MG63 (cell line): Measurements from ENCODE around the gene KAZALD1. TPM values are rescaled to one million over a fixed set of nuclear protein-coding genes. Genes with fewer than 3 reads are reported as not detected.
A peak's percentile ranks its signal among the peaks of the same experiment; 100 is the strongest.

Source experiments
- DNase-seq: peaks from one replicate; pipeline ENCODE4 v3.0.0-alpha.2; 2020
- H3K27me3 ChIP-seq: fragments of 250-450 bp; sonication (Bioruptor Pico); 2 replicates; pipeline ENCODE4 v1.5.1; 2020; ENCODE audit warnings: mild to moderate bottlenecking, moderate library complexity
- H3K36me3 ChIP-seq: fragments of 250-450 bp; sonication (Bioruptor Pico); 2 replicates; pipeline ENCODE4 v1.5.1; 2020; ENCODE audit warnings: mild to moderate bottlenecking, moderate library complexity
- H3K4me3 ChIP-seq: fragments of 250-450 bp; sonication (Bioruptor Pico); 2 replicates; pipeline ENCODE4 v1.5.1; 2020; ENCODE audit warnings: mild to moderate bottlenecking, moderate library complexity
- H3K9me3 ChIP-seq: fragments of 250-450 bp; sonication (Bioruptor Pico); 2 replicates; pipeline ENCODE4 v1.5.1; 2020; ENCODE audit warnings: mild to moderate bottlenecking, moderate library complexity
- total RNA-seq: library from RNA; depleted of rRNA; stranded (reverse); fragments of >200 nt; shearing (Covaris generic); gene quantifications from 2 replicates; pipeline ENCODE4 v1.2.3, GENCODE V29; 2014; ENCODE audit warnings: low replicate concordance

KAZALD1 gene
- total RNA-seq, 1 experiment from 2014 or later: 54.4 TPM

- H3K36me3 ChIP-seq: no peaks in the 10 kb centered on the region
- no peak overlapping the region for H3K4me3 ChIP-seq
- no peaks in the 10 kb centered on the region for H3K9me3 ChIP-seq
- DNase-seq: no peak
- H3K27me3 ChIP-seq: no peaks in the 10 kb centered on the region
Measured at GRCh38 chr10:101071267-101071884, 9.6 kb downstream of the KAZALD1 start.

- no peaks in the 10 kb centered on the region for H3K27me3 ChIP-seq
- H3K4me3 ChIP-seq: no peak overlapping the region
- H3K9me3 ChIP-seq: no peaks in the 10 kb centered on the region
- no peak for DNase-seq
- no peaks in the 10 kb centered on the region for H3K36me3 ChIP-seq
Measured at GRCh38 chr10:101071885-101072433, 10.2 kb downstream of the KAZALD1 start.

DNA sequence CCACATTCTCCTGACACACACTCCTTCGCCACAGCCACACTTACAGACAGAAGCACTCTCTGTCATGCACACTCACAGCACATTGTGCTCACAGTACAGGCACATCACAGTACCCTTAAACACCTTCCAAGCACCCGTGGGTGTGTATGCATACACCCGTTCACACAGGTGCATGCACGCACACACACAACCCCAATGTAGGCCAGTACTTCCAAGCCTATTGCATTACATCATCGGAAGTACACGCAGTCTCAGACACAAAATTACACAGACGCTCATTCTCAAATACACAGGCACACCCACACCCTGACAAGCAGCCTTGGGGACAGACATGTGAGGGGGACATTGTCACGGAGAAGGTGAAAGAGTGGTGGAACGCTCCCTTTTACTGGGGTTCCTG, 11.1 kb downstream of the KAZALD1 start:
- Histone ChIP-seq H3K9me3 (no peaks in the 10 kb centered on the region), H3K27me3 (no peaks in the 10 kb centered on the region), H3K36me3 (no peaks in the 10 kb centered on the region), H3K4me3 (no peak overlapping the region)
- DNase-seq: no peak

GRCh38 chr10:101073631-101074030, 11.8 kb downstream of the KAZALD1 start:
- Histone ChIP-seq H3K27me3 (no peaks in the 10 kb centered on the region), H3K4me3 (no peak overlapping the region), H3K9me3 (no peaks in the 10 kb centered on the region), H3K36me3 (no peaks in the 10 kb centered on the region)
- no peak for DNase-seq

DNA sequence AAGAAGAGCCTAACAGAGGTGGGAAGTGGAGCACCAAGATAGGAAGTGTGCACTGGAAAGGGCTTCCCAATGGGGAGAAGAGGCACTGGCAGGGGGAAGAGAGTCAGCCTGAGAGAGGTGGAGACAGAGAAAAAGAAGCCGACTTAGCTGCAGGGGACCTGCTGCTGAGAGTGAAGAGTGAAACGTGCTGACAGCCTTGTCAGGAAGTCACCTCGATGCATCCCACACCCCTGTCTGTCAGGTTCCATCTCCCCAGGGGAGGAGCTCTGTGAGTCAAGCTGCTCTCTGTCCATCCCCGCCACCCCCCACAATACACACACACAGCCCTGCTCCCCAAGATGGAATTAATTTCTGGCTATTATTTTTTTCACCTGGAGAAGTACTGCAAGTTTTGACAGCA, 14.0 kb downstream of the KAZALD1 start:
- DNase-seq: no peak
- no peaks in the 10 kb centered on the region for H3K36me3 ChIP-seq
- H3K9me3 ChIP-seq: no peaks in the 10 kb centered on the region
- H3K4me3 ChIP-seq: no peak overlapping the region
- H3K27me3 ChIP-seq: no peaks in the 10 kb centered on the region

GRCh38 chr10:101076630-101077029, 14.8 kb downstream of the KAZALD1 start:
- H3K36me3 ChIP-seq: no peaks in the 10 kb centered on the region
- no peaks in the 10 kb centered on the region for H3K9me3 ChIP-seq
- no peak overlapping the region for H3K4me3 ChIP-seq
- no peaks in the 10 kb centered on the region; the same call in 1 of the 2 replicates for H3K27me3 ChIP-seq
- no peak for DNase-seq

- Histone ChIP-seq H3K9me3 (no peaks in the 10 kb centered on the region), H3K4me3 (no peak overlapping the region), H3K27me3 (peaks cover 9% of the 10 kb centered on the region; the same call in 1 of the 2 replicates), H3K36me3 (no peaks in the 10 kb centered on the region)
- DNase-seq: peak; percentile 15
Measured at GRCh38 chr10:101079874-101080273, 18.1 kb downstream of the KAZALD1 start.

DNA sequence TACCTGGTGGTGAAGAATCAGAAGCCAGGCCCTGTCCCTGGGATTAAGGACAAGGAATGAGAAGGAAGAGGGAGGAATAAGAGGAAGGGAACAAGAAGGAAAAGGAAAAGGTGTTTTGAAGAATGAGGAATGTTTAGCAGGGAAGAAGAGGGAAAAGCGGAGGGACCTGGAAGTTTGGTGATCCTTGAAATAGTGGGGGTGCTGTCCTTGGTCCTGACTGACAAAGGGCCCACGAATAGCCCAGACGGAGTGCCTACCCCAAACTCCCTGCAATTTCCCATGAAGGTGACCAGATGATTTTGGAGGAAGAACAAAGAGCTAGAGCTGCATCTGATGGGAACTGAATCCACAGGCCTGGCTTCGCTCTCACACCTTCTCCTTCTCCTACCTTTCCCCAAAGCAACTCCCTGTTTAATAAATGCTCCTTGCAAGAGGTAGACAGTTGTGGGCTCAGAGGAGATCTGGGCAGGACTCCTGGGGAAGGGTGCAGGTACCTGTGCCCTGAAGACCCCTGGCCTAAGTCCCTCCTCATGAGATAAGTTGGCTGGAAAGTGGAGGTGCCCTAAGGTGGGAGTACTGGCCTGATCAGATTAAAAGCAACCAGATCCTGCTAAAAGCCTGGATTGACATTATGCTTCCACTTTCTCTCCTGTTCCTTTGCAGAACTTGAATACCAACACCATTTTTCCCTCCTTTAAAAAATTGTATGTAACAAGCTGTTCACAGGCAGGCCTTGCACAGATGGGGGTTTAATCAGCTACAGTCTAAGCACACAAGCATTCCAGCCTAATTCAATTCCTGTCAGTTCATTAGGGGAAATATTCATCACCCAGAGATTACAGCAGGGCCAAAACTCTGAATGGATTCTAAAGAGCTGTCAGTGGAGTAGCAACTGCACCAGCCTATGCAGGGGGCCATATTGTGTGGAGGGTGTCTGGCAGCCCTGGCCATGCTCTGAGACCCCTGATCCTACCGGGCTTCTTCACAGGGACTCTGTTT, 19.4 kb downstream of the KAZALD1 start:
- Histone ChIP-seq H3K4me3 (no peak overlapping the region), H3K27me3 (peaks cover 9% of the 10 kb centered on the region; the same call in 1 of the 2 replicates), H3K36me3 (no peaks in the 10 kb centered on the region), H3K9me3 (no peaks in the 10 kb centered on the region)
- DNase-seq: no peak

GRCh38 chr10:101085846-101086245, 24.1 kb downstream of the KAZALD1 start:
- no peaks in the 10 kb centered on the region for H3K36me3 ChIP-seq
- H3K9me3 ChIP-seq: no peaks in the 10 kb centered on the region
- no peak for DNase-seq
- no peak overlapping the region for H3K4me3 ChIP-seq
- peaks cover 9% of the 10 kb centered on the region; the same call in 1 of the 2 replicates for H3K27me3 ChIP-seq

GRCh38 chr10:101087376-101087775, 25.6 kb downstream of the KAZALD1 start:
- no peak for DNase-seq
- peaks cover 9% of the 10 kb centered on the region; the same call in 1 of the 2 replicates for H3K27me3 ChIP-seq
- H3K36me3 ChIP-seq: no peaks in the 10 kb centered on the region
- no peak overlapping the region for H3K4me3 ChIP-seq
- H3K9me3 ChIP-seq: no peaks in the 10 kb centered on the region

- Histone ChIP-seq H3K4me3 (no peak overlapping the region), H3K9me3 (no peaks in the 10 kb centered on the region), H3K36me3 (no peaks in the 10 kb centered on the region), H3K27me3 (peaks cover 7% of the 10 kb centered on the region; the same call in 1 of the 2 replicates)
- no peak for DNase-seq
Measured at GRCh38 chr10:101087965-101088364, 26.2 kb downstream of the KAZALD1 start.

DNA sequence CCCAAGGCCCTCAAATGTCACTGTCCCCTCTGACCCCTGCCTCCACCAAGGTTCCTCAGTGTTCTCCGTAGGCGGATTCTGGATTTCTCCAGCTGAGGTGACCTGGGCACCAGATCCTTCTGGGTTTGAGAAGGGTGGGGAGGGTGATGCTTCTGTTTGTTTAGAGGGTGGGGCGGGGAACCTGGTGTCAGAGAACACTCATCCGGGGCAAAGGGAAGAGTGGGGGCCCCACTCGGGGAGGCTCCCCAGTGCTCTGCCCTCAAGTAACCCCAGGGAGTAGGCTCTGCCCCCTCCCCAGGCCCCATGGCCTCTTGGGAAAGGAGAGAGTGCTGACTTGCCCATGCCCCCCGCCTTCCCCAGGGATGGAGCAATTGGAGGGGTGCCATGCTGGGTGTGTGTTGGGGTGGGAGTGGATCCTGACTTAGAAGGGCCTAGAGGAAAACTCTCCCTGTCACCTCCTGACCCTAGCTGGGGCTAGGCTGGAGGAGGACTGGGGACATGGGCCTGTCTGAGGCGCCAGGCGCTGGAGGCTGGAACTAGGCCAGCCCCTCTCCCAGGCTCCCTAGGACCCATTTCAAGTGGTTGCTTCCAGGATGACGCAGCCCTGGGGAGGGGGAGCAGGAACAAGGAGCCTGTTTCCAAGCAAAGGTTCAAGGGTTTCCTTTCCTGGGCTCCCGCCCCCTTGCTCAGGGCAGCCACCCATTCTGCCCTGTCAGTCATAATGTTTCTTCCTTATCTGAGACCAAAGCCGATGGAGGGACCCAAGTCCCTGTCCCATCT, 27.9 kb downstream of the KAZALD1 start:
- Histone ChIP-seq H3K4me3 (no peak overlapping the region), H3K27me3 (no peaks in the 10 kb centered on the region), H3K36me3 (no peaks in the 10 kb centered on the region), H3K9me3 (no peaks in the 10 kb centered on the region)
- peak; percentile 11 for DNase-seq

DNA sequence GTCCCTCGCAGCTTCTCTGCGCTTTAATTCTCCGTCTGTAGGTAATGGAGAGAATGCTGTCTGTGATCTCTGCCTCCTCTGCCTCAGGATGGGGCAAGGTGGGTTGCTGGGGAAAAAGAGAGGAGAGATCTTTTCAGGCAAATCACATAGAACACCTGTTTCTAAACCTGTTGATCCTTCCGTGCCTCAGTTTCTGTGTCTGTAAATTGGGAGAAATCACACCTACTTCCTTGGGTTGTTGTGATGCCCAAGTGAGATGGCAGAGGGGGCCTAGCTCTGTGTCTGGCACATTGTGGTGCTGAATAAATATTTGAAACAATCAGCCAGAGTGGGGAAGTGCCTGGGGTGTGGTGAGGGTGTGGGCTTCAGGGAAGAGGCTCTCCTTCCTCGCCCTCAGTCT, 28.8 kb downstream of the KAZALD1 start:
- H3K4me3 ChIP-seq: no peak overlapping the region
- no peaks in the 10 kb centered on the region for H3K9me3 ChIP-seq
- no peaks in the 10 kb centered on the region for H3K27me3 ChIP-seq
- no peak for DNase-seq
- no peaks in the 10 kb centered on the region for H3K36me3 ChIP-seq

DNA sequence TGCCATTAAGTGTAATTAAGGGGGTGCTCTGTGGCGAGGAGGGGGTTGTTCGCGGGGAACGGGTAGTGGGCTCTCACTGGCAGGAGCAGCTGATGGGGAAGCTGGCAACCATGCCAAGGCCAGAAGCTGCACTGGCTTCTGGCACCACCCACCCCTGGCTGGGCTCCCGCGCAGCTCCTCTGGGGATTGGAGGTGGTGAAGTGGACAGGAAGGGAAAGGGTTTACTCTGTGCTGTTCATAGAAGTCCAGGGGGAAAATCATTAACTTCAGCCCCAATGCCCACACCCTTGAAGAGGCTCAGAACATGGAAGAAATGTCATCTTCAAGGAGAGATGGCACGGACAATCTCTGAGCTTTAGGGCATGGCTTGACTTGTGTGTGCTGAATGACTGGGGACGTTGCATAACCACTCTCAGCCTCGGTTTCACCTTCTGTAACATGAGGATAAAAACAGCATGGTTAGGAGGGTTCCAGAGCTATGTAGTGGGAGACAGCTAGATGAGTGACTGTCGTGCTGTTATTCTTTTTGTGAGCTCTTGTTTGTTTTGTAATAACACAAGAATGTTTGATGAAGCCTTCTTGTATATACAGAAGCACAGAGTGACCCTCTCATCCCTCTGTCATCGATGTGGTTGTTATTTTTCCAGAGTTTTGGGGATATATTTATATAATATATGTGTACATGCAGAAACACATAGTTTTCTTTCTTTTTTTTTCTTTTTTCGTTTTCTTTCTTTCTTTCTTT, 29.9 kb downstream of the KAZALD1 start:
- Histone ChIP-seq H3K27me3 (no peaks in the 10 kb centered on the region), H3K9me3 (no peaks in the 10 kb centered on the region), H3K36me3 (no peaks in the 10 kb centered on the region), H3K4me3 (no peak overlapping the region)
- DNase-seq: peak; percentile 66

GRCh38 chr10:101092881-101093354, 31.1 kb downstream of the KAZALD1 start:
- no peaks in the 10 kb centered on the region for H3K27me3 ChIP-seq
- H3K36me3 ChIP-seq: no peaks in the 10 kb centered on the region
- H3K4me3 ChIP-seq: no peak overlapping the region
- DNase-seq: no peak
- H3K9me3 ChIP-seq: no peaks in the 10 kb centered on the region
